T follicular helper cell (primary cell): Measurements from ENCODE around the gene ARFGAP3.
A peak's percentile ranks its signal among the peaks of the same experiment; 100 is the strongest.

Experiments
- DNase-seq: peaks from one replicate; pipeline ENCODE4 v3.0.0-alpha.2; 2020; ENCODE audit warnings: low read depth
- total RNA-seq, 2 experiments: gene quantifications; one replicate each; lab custom pipeline; 2026; lab: John Stamatoyannopoulos, UW

The ARFGAP3 gene, protein sequence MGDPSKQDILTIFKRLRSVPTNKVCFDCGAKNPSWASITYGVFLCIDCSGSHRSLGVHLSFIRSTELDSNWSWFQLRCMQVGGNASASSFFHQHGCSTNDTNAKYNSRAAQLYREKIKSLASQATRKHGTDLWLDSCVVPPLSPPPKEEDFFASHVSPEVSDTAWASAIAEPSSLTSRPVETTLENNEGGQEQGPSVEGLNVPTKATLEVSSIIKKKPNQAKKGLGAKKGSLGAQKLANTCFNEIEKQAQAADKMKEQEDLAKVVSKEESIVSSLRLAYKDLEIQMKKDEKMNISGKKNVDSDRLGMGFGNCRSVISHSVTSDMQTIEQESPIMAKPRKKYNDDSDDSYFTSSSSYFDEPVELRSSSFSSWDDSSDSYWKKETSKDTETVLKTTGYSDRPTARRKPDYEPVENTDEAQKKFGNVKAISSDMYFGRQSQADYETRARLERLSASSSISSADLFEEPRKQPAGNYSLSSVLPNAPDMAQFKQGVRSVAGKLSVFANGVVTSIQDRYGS
- total RNA-seq, result 61.1 to 75.5 reads per million in 2 experiments

DNA sequence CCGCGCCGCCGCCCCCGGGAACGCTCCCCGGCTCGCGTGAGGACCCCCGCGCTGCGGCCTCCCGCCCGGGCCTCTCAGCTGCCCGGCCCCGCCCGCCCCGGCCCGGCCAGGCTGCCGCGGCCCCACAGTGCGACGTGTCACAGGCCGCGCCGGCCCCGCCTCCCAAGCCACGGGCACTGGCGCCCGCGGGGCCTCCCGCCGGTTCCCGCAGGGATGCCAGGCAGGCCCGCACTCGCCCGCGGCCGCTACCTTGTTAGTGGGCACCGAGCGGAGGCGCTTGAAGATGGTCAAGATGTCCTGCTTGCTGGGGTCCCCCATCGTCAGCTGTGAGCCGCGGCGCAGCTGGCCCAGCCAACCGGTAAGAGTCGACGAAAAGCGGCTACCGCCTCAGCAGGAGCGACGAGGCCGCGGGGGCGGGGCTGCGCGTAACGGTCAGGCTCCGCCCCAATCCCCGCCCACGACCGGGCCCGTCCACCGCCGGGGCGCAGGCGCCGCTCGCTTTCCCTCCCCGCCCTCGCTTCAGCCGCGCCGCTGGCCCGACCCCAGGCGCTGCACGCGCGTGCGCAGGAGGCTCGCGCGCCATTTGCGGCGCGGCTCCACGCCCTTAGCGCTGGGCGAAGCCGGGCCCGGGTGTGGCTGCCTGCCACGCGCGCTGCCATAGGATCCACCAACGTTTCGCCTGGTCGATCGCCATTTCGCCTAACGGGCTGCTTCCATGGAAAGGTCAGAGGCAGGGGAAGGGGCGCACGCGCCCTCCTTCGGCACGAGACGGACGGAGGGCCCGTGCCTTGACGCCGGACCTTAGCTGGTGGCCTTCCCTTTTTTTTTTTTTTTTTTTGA lies at the start of gene ARFGAP3:
ARFGAP3 (minus strand) TSS at position 409 of the 840 bp plus-strand sequence; CDS start at position 318, 91 bp downstream.
- peak; percentile 89 for DNase-seq

DNA sequence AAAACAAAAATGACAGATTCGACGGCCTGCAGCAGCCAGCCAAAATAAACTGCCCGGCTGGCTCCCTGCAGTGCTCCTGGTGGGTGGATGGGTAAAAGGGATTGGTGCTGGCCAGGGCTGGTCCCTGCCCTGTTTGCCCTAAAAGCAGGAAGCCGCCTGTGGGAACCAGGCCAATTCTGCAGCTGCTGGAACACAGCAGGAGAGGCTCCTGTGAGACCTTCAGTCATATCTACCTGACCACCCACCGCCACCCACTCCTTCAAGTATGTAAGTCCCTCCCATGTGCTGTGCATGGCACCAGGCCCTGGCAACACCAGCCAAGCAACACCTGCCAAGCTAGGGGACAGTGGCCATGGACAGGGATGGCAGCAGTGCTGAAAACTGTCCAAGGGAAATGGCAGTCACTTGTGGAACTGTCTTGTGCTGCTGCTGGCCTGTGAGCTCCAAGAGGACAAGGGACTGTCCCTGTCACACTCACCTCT lies 48.7 kb upstream of the ARFGAP3 start:
- no peak for DNase-seq

DNA sequence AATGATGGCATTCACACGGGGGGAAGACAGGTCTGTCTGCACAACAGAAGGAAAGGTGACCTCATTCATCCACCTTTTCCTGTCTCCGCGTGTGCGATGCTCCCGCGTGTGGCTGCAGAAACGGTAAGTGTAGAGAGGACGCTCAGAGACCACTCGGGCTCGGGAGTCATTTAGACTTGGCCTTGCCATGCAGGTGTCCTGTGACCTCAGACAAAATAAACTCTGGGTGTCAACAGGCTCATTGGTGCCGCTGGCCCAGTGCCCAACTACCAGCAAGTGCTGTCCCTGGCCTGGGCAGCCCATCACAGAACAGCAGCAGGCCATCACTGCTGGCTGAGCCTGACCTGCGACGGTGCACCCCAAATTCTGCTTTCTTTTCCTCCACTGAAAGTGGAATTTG lies 48.1 kb upstream of the ARFGAP3 start:
- no peak for DNase-seq

DNA sequence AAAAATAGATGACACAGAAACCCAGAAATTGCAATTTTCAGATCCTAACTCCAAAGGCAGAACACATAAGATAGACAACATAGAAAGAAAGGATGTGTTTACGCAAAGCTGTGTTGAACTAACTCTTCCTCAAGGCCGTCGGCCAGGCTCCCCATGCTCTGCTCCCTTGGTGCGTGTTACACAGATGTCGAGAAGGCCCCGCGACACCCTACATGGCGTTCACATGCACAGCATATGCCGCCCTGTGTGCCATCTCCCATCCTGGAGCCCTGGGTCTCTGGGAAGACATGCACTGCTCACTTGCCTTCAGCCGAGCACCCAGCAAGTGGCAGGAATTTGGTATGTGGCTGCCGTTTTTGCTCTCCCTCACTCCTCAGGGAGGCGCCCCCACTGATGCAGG lies 47.0 kb upstream of the ARFGAP3 start:
- no peak for DNase-seq

DNA sequence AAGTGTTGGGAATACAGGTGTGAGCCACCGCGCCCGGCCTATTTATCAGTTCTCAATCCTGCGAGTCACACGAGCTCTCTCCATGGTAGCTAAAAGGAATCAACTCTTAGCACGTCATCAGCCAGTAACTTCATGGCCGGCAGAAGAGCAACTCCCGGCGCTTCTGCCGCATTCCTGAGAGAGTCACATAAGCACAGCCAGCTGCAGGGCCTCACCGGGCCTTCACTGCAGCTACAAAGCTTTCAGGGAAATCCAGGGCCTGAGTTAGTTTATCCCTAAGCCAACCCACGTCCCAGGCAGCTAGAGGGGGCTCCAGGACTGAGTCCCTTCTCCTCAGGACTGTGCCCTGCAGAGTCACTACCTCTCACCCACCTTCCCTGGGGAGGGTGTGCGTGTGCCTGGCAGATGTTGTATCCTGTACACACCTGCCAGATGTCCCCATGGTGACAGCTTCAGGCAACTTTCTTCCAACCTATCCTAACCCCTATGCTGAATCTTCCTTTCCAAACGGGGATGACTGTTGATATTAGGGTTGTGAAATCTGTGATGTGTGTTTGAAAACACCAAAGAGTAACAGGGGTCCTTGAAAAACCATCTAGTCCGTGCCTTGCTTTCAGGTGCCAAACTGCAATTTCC lies 45.9 kb upstream of the ARFGAP3 start:
- no peak for DNase-seq

DNA sequence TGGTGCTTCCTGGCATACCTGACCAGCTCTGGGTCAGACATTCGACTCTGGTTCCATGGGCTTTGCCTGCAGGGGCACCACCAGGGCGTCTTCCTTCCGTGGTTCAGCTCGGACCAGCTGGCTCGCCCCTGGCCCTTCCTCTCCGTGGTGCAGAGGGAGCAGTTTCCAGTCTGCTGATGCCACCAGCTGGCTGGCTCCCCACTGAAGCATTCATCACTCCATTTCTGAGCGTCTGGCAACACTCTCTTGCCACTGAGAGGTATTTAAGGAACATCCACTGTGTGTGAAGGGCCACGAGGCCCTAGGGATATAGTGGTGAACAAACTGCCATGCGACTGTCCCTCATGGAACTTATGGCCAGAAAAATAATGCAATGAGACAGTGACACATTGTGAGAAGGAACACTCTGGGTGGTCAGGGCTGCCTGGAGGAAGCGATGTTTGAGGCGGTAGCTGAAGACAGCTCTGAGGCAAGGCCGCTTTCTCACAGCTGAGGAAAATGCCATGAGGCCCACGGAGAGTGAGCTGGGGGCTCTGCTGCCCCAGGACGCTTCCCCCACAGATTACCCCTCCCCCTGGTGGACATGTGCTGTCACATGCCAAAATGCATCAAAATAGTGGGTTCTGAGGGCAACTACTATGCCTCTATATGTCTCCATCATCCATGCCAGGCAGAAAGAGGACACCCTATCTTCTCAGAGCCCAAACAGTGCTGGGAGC lies 44.9 kb upstream of the ARFGAP3 start:
- no peak for DNase-seq

DNA sequence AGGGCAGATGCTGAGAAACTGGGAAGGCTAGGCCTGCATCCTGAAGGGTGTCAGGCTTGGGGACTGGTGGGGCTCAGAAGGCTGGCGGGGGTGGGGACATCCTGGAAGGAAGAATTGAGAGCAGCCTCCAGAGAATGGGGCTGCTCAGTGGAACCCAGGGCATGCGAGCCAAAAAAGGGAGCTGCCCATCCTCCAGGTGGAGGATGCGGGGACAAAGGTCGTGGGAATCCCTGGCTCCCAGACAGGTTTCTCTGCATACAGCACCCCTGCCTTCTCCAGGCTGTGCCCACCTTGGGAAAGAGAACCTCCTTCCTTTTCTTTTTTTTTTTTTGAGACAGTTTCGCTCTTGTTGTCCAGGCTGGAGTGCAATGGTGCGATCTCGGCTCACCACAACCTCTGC lies 40.9 kb upstream of the ARFGAP3 start:
- DNase-seq, result no peak

DNA sequence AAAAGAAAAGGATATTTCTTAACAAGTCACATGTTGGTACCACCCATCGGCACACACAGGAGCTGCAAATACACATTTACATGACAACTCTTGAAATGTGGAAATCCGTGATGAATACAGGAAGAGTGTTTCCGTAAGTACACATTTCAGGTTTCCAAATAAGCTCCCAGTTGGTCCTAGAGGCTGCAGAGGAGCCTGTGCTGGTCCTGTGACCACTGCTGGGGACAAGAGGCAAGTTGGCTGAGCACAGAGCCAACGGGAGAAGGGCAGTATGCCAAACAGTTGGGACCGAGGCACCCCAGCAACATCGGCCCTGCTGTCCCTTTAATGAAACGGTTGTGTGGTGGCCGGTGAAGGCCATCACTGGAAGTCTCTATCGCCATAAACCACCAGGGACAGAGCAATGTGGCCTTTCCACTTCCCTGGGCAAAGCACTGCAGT lies 38.5 kb upstream of the ARFGAP3 start:
- DNase-seq, result no peak

DNA sequence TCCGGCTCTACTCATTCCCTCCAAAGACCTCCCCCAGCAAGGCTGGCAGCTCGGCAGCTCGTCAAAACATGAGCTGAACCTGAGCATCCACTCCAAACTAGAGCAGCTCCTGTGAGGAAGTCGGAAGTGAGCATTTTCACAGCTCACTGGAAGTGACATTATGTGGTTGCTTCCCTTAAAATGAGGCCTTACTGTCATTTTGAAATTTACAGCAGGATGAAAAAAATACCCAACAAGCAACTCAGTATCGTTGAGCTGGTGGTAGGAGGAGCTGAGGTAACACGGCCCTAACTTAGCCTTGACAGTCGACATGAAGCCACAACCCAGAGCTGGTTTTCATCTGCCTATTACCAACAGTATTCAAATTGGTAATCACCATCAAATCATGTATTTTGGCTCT lies 38.0 kb upstream of the ARFGAP3 start:
- DNase-seq, result no peak

DNA sequence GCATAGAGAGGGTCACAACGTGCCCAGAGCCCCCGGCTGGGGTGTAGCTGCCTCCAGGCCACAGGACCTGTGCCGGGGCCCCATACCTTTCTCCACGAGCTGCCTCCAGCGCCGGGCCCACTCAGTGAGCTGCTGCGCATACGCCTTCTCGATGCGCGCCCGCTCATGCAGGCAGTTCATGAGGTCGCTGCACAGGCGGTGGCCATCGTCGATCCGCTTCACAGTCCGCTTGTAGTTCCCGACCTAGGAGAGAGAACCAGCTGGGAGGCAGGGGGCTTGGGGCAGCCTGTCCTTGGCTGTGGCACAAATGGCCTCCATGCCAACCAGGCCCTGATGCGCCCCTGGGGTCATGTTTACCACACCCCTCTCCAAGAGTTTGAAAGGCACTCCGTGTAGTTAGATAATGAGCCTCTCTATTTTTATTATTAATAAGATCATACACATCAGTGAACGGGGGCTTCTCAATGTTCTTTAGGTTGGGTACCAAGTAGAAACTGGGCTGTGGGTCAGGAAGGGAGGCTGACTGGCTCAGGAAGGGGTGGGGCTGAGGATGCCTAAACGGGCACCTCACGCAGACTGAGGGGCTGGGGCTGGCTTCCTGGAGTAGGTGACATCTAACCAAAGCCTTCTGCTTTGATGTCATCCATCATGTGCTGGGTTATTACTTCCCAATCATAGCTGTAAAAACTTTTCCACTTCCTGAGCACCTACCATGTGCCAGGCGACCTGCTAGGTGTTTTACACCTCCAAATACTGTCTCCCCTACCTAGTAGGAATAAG lies 36.5 kb upstream of the ARFGAP3 start:
- DNase-seq, result no peak

DNA sequence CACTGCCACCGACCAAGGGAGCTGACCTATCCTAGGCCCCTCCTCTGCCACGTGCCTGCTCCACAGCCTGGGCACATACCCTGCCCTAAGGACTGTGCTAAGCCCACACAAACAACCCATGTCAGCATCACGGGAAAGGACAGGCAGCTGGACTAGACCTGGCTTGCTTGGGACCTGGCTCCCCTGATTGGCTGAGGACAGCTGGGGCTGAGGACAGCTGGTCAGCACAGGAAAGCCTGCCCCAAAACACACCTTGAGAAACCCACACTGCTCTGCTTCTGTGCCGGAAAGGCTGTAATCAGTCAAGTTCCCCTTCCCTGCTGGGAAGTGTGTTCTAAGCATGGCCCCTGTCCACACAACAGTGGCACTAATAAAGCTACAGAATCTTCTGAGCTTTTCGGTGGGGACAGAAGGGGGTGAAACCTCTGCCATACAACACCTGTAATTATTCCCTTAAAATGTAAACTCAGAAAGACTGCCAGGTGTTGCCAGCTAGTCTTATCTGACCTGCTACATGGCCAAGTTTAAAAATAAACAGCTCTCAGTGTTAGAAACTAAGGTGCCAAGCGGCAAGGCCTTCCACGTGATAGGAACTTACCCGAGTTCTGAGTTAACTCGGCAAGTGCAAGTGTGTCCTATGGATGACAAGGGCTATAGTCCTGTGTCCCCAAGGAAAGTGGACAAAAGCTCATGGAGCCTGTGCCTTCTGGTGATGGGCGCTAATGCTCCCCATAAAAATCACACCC lies 35.7 kb upstream of the ARFGAP3 start:
- no peak for DNase-seq

DNA sequence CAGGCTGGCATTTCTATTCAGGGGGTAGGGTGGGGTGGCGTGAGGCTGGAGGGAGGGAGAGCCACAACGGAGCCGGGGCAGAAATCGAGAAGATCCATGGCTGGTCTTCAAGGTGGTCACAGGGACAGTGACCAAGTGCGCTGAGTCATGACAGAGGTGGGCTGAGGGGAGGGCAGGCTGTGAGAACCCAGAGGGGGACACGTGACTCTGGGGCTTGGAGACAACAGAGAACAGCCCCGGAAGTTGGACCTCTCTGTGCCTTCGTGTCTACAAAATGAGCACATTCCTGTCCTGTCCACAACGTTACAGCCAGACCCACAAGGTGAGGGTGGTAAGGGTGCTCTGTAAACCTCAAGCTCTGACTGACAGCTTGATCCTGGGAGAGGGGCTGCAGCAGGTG lies 35.1 kb upstream of the ARFGAP3 start:
- DNase-seq, result no peak

DNA sequence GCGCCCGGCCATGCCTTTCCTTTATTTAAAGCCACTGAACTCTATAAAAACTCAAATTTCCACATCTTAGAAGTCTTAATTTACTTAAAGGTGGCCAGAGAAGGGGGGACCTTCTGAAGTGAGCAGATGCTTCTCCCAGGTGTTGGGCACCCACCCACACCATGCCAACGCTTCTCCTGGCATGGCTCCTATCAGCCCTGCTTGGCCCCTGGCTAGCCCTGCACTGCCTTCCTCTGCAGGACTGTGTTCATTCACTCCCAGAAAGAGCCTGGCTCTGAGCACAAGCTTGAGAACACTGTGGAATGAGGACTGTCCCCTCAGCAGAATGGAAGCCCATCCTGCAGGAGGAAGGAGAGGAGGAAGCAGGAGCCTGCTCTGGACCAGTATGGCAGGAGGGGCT lies 34.6 kb upstream of the ARFGAP3 start:
- no peak for DNase-seq

DNA sequence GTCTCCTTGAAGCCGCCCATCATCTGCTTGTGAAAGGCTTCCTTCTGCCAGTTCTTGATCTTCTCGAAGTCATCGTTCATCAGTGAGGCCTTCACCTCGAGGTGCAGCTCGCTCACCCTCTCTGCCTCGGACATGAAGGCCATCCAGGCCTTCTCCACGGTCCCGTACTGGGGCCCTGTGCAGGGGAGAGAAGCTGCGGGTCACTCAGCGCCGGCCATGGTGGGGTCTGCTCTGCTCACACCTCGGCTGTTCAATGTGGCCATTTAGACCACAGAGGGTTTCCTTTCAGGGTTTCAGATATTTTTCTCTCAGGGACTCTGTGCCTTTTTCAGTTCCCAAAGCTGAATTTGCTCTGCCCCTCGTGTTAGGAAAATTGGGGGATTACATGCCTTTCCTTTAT lies 33.9 kb upstream of the ARFGAP3 start:
- DNase-seq, result no peak

DNA sequence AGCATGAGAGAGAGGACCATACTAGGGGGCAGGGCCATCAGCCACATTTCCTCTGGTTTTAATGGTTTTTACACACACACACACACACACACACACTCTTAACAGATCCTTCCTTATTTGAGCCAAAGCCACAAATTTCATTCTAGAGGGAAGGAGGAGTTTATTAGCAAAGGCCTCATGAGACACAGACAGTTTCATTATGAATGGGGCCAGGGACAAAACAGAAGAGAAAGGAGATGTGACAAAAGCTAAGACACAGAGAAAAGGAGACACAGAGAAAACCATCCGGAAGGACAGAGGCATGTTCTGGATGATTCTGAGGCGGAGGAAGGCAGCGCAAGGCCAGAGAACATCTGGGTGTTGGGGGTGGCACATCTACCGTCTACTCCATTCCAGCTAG lies 32.2 kb upstream of the ARFGAP3 start:
- no peak for DNase-seq

DNA sequence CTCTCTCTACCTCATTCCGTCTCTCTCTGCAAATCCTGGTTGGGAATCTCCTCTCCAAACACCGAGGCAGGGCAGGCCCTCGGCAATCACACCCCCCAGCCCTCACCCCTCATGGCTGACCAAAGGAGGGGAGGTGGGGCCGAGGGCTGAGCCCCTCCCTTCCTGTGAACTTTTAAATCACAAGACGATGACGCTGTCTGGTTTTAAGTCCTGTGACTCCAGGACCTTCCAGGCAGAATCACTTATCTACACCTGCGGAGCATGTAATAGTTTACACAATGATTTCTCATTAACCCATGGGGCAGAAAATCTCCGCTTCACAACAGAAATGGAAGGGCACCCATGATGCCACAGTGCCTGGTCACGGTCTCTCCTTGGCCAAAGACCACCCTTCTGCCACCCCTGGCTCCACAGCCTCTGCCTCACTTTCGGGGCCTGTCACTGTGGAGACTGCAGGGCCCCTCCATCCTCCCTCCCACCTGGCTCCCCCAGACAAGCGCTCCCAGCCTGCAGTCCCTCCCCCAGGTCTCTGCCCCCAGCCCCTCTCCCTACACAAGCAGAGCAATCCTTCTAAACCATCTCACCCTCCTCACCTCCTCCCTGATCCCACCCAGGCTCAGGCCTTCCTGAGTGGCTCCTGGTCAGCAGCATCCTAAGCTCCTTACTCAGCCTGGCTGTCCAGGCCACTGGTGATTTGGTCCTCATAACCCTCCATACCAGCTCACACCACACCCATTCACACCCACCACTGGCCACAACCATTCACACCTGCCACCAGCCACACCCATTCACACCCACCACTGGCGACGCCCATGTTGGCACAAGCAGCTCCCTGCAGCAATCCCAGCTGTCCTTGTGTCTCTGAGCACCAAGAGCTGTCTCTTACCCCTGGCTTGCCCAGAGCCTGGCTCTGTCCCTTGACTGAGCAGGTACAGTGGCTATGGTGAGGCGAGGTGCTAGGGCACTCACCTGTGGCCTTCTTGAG lies 30.7 kb upstream of the ARFGAP3 start:
- no peak for DNase-seq

DNA sequence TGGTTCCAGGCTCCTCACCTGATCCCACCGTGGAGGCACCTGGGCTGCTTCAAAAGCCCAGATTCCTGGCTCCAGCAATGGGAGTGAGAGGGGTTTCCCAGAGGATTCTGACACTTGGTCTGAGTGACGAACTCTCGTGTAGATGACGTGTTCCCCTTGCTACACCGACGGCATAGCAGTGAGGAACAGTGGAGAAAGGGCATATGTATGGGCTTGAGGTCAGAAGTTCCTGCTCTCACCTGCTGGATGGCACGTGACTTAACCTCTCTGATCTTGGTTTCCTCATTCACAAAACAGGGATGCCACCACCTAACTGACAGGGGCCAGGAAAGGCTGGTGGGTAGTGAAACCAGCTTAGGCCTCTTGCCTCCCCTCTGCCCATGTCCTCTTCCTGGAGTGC lies 30.0 kb upstream of the ARFGAP3 start:
- DNase-seq, result no peak

DNA sequence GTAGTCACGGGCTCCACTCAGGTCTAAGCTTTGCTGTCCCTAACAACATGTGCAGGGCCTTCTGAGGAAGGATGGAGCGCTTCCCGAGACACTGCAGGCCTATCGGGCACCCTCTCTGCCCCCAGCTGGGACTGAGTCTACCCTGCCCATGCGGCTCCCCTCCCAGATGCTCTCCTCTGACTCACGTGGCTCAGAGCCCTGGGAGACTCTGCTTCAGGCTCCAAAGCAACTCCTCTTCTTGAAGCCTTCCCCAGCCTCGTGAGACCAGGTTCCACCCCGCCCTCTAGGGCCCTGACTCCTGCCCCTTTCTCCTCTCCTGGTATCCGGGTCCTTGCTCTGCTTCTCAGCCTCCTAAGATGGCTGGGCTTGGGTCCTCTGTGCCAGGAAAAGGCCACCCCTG lies 28.4 kb upstream of the ARFGAP3 start:
- DNase-seq, result no peak
